HG03103 (cell line): ENCODE results near the gene SPSB4.
"Not testable (repeated sequence)": the region's sequence is repeated elsewhere in the genome, so short reads cannot be mapped to it uniquely, and the experiment has no call there.

Experiments
- ATAC-seq: cut with Tn5 transposase; IDR thresholded peaks from one replicate; pipeline ENCODE4 v1.9.1; 2021; ENCODE audit warnings: low read depth; ENCODE audit not compliant: unreplicated experiment

SPSB4 gene

DNA sequence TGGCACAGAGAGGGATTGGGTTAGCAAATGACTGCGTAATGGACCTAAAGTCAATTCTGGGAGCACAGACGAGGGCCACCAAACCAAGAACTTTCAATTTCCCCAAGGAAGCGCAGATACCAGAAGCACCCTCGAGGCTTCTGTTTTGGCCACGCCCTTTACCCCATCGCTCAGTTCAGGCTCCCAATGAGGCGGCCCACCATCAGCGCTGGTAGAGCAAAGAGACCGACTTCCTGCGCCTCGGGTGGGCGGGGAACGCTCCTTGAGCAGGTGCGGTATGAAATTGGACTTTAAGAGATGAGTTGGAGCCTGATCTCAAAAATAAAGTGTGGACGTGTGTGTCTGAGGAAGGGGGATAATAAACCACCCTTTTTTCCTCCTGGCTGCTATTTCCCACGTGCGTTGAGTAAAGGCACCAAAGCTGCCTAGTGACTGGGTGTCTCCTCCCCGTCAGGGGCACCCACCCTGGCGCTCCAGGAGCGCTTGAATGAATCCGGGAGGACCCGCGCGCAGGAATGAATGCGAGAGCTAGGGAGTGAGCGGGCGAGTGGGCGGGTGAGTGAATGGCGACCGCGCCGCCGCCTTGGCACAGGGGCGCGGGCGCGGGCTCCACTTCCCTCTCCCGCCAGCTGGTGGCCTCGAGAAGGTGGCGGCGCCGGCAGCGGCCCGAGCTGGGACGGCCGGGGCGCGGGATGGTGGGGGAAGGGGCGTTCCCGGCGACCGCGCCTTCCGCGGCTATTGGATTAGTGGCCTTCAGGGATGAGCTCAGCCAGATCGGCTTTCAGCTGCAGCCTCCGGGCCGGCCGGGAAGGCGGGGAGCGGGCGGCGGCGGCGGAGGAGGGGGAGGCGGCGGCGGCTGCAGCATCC is at the start of gene SPSB4:
Gene SPSB4 (plus strand): TSS at position 772 of the 867 bp plus-strand sequence. CDS start 14,758 bp downstream, outside the sequence.
- ATAC-seq = no peak

DNA sequence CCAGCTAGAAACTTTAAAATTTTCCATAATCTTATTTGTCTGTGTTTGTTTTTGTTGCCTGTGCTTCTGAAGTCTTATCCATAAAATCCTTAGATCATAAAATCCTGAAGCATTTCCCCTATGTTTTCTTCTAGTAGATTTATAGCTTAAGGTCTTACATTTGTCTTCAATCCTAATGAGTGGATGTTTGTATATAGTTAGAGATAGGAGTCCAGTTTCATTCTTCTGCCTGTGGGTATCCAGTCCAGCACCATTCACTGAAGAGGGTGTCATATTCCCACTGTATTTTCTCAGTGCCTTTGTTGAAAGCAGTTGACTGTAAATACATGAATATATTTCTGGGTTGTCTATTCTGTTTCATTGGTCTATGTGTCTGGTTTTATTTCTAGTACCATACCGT is 44.8 kb upstream of the SPSB4 start:
- ATAC-seq = no peak

DNA sequence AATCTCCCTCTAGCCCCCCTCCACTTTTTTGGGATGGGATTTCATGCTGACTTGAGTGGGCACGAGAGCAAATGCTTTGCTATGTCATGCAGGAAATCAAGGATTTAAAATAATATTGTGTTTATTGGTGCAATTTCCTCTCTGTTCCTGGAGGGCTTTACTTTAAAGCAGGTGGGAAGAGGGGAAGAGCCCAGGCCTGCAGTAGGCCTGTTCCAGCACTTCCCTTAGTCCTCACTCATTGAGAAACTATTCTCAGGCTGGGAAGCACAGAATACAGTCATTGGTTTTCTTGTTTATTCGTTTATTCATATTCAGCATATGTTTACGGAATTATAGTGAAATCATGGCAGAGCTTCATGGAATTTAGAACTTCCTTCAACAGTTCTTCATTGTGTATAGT is 41.7 kb upstream of the SPSB4 start:
- no peak for ATAC-seq

DNA sequence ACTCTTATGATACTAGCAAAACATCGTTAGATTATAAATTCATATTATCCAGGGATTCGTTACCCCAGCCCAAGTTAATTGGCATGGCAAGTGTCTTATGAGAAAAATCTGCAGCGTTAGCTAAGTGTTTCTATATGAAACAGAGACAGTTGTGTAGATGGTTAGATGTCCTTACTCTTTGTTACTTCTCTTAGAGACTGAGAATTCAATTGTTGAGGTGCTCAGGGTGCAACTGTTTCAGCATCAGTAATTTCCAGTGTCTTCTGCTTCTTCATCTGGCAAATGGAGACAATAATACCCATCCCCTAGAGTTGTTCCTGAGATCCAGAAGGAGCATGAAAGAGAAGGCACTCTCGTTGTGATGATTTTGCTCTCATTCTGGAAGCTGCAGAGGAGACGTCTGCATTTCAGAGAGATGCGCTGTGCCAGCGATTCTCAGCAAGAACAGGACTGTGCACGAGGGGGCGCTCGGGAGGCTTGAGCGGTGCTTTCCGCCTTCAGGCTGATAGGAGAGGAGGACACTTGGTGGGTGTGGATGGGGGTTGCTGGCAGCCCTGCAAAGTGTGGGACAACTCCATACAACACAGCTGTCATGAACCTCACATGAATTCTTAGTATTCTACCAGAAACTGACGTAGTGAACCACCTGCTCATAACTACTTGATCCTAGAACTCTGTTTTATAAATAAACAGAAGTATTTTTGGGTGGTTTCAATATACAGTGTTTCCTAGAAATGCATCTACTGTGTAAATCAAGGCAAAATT is 39.7 kb upstream of the SPSB4 start:
- peak; percentile 90 for ATAC-seq

DNA sequence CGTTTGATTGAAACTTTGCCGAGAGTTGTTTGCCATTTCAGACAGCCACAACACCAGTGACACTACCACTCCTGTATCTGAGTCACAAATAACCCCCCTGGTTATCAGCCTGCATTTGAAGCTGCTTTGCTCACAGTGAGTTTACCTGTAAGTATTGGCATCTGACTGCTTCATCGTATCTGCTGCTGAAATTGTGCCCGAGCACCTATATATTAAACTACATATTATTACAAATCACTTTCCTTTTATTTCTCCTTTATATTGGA is 39.2 kb upstream of the SPSB4 start:
- no peak for ATAC-seq

DNA sequence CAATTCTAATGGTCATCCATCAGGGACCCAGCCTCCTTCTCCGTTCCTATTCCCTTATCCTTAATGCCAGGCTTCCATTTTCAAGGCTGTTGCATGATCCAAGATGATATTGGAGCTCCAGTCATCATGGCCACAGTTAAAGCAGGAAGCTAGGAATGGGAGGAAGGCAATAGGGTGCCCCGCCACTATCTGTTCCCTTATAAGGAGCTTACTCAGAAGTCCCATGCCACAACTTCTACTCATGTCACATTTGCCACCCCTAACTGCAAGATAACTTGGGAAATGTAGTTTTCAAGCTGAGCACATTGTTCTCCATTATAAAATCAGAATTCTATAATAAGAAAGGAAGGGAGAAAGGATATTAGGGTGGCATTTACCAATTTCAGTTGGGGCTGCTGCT is 38.6 kb upstream of the SPSB4 start:
- no peak for ATAC-seq

DNA sequence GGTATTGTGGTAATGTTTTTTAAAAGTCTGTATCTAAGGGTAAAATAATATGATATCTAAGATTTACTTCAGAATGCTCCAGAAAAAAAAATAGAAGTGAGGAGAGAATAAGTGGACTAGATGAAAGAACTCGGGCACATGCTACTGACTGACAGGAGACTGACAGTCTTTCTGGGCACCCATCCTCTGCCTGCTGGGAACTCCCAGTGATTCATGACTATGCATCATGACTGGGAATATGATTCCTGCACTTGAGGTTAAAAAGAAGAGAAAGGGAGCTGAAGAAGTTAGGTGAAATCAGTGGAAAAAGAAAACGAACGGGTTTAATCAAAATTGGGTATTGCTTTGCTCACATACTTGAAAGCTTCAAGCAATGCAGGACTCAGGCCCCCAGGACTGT is 35.7 kb upstream of the SPSB4 start:
- no peak for ATAC-seq

DNA sequence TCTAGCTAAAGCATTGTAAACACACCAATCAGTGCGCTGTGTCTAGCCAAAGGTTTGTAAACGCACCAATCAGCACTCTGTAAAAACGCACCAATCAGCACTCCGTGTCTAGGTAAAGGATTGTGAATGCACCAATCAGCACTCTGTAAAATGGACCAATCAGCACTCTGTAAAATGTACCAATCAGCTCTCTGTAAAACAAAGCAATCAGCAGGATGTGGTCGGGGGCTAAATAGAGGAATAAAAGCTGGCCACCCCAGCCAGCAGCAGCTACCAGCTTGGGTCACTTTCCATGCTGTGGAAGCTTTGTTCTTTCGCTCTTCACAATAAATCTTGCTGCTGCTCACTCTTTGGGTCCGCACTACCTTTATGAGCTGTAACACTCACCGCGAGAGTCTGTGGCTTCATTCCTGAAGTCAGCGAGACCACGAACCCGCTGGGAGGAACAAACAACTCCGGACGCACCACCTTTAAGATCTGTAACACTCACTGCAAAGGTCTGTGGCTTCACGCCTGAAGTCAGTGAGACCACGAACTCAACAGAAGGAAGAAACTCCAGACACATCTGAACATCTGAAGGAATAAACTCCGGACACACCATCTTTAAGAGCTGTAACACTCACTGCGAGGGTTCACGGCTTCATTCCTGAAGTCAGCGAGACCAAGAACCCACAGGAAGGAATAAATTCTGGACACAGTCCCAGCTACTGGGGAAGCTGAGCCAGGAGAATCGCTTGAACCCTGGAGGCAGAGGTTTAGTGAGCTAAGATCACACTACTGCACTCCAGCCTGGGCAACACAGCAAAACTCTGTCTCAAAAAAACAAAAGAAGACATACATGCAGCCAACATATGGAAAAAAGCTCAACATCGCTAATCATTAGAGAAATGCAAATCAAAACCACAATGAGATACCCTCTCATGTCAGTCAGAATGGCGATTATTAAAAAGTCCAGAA is 33.5 kb upstream of the SPSB4 start:
- ATAC-seq = not testable (repeated sequence)

DNA sequence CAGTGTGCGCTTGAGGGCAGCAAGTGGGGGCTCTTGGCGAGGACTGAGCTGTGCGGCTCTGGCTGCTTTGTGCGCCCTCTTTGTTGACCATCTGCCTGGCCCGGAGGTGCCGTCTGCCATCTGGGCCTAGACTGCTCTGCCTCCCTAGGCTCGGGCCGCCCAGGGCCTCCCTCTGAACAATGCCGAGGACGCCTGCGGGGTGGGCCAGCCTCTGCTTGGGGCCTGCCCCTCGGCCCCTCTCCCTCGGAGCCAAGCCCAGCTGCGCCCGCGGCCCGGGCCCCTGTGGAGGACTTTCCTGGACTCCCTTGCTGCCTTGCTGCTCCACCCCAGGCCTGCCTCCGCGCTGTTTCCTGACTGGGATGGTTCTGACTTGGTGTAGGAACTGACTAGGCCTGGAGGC is 31.9 kb upstream of the SPSB4 start:
- ATAC-seq = no peak

DNA sequence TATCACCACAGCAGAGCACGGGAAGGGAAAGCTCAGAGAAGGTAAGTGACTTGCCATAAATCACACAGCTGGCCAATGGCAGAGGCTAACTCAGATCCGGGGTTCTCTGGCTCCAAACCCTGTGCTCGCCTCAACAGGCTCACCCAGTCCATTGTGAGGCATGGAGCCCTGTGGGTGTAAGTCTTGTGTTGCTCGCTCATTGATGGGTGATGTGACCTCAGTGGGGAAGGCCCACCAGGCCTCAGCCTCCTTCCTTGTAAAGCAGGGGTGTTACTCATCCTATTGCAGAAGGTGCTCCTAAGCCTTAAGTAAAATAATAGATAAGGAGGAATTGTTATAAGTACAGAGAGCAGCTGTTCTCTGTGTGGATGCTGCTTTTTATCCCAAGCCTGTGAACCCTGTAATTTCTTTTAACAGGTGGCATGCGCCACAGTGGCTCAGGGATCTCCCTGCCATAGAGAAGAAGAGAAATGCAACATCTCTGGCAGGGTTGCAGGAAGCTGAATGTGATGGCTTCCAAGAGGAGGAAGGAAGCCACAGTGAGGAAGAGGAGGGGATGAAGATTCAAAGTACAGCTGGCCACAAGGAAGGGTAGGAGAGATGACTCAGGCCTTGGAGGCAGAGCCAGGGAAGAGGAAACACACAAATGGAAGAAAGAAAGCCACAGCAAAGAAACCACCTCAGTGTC is 30.9 kb upstream of the SPSB4 start:
- ATAC-seq = no peak

DNA sequence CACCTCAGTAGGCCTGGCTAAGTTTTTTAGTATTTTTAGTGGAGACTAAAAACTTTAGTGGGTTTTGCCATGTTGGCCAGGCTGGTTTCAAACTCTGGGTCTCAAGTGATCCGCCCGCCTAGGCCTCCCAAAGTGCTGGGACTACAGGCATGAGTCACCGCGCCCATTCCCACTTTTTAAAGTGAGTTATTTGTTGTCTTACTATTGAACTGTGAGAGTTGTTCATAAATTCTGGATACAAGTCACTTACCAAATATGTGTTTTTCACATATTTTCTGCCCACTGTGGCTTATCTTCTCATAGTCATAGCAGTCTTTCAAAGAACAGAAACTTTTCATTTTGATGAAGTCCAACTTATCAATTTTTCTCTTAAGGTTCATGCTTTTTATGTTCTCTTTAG is 29.9 kb upstream of the SPSB4 start:
- no peak for ATAC-seq

DNA sequence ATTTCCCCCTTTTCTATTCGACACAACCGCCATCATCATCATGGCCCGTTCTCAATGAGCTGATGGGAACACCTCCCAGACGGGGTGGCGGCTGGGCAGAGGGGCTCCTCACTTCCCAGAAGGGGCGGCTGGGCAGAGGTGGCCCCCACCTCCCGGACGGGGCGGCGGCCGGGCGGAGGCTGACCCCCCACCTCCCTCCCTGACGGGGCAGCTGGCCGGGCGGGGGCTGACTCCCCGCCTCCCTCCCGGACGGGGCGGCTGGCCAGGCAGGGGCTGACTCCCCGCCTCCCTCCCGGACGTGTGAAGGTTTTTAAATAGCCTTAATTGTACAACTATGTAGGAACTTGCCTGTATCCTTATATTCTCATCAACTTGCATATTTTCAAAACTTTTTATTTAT is 20.9 kb upstream of the SPSB4 start:
- ATAC-seq = no peak

DNA sequence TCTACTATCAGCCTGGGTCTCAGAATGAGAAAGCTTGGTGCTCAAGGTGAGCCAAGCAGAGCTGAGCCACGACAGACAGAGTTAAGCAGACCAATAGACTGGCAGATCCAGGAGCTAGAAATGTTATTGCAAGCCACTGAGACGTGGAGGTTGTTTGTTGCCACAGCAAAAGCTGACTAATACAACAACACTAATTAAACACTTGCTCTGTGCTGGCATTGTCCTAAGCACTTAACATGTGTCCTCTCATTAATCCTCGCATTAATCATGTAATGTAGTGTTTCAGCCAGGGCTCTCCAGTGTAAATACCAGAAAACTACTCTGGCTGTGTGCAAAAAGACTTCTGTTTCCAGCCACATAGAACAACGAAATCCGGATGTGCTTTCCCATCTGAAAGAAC is 11.6 kb upstream of the SPSB4 start:
- no peak for ATAC-seq

DNA sequence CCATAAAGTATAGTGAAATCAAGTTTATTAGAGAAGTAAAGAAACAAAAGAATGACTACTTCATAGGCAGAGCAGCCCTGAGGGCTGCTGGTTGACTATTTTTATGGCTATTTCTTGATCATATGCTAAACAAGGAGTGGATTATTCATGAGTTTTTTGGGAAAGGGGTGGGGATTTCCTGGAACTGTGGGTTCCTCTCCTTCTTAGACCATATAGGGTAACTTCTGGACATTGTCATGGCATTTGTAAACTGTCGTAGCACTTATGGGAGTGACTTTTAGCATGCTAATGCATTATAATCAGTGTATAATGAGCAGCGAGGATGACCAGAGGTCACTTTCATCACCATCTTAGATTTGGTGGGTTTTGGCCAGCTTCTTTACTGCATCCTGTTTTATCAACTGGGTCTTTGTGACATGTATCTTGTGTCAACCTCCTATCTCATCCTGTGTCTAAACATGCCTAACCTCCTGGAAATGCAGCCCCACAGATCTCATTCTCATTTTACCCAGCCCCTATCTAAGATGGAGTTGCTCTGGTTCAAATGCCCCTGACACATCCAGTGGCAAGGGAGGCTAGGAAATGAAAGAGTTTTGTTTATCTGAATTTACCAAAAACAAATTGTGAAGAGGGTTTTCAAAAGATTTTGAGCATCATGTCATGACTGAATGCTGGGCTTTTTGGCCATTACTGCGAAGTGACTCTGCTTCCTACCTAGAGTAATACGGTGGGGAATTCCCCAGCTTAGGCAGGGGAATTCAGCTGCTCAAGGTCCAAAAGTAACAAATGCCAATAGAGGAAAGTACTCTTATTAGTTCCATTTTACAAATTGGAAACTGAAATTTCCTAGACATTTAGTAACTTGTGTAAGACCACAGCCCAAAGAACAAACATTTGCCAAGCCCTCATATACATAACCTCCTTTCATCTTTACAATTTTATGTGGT is 6.2 kb upstream of the SPSB4 start:
- ATAC-seq = no peak

DNA sequence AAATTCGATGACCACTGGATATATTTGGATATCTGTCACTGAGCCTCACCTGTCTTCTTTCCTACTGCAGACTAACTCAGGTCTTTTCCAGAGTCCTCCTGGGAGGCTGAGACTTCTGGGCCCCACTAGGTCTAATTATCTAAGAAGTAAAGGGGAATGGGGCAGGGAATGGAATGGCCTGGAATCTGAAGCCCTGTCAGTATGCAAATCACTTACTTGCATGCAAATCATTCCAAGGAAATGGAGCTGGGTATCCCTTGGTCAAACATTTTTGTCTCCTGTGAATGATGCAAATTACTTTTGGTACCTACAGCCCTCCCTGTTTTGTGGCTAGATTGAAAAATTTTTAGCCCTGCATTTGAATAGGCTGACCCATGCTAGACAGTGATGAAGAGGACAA is 5.3 kb upstream of the SPSB4 start:
- ATAC-seq = no peak

DNA sequence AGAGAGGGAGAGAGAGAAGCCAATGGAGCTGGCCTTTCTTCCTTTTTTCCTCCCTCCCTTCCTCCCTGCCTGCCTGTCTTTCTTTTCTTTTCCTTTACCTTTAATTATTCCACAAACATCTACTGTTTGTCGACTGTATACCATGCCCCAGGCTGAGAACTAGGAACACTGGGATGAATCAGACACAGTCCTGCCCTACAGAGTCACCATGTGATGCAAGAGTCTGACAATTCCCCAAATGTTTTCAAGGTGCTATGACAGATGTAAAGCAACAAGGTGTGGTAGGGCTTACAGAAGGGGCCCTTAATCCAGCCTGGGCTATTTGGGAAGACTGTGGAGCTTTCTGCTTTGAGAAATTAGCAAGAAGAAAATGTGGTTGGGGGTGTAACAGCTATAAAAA is 4.0 kb upstream of the SPSB4 start:
- ATAC-seq = no peak

DNA sequence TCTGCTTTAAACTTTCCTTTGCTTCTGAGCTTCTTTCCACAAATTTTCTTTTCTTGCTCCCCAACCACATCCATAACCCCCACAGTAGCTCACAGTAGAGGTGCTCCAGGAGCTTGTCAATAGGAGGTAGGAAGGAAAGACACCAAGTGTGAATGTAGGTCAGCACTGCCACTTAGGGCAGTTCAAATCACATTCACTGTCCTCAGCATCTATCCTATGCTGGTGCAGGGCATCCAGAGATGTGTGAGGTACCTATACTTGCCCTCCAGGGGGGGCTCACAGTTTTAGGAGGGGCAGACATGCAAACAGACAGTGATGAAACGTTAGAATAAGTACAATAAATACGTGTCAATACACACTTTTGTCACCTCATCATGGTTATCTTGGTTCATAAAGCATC is 1.5 kb upstream of the SPSB4 start:
- ATAC-seq = no peak

DNA sequence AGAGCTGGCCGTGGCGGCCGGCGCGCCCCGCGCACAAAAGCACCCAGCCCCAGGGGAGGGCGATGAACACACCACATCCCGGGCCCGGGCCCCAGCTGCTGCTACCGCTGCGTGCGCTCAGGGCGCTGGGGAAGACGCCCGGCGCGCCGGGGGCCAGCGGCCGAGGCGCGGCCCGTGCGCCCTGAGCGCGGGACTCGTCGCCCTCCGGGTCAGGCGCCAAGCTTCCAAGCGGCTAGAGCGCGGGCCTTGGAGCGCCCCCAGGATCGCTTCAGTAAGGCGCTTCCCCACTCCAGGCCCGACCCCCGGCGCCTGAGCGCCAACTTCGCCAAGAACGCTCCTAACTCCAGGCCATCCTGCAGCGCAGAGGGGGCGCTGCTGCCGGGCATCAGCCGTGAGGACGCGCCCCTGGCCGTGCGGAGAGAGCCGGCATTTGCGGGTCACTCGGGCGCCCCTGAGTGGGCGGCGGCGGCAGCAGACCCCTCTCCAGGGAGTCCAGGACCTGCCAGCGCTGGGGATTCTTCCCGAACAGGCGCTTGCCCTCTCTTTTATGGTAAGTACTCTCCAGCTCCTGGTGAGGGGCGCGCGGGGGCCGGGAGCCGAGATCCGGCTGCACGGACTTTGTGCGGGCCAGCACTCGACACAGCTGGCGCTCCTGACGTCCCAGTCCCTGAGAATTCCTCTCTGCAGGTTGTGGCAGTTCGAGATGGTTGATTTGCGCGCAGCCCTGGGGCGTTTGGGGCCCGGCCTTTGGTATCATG is 475 bp downstream of the SPSB4 start:
- ATAC-seq = no peak
